ENCODE results near the gene SP1.

DNA sequence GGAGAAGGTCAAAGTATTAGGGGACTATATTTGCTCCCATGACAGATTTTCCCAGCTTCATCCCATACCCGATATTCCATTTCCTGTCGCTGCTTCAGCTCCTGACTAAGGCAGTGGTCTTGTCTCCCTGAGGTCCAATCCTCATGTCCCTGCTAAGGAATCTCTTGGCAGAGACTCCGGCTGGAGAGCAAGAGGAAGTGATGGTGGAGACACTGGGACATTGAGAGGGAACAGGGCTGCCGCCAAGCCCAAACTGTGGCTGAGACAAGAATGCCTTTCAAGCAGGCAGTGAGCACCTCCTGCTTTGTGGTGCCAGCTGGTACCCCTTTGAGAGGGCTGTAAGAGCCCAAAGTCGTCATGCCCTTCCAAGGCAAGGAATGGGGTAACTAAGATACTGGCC is 49.3 kb upstream of the SP1 start:
- no peak for TF ChIP-seq CTCF (IDR thresholded peaks at IDR 0.05)
- TF ChIP-seq POLR2A (IDR thresholded peaks at IDR 0.05) = no peak
- no peak for TF ChIP-seq POLR2AphosphoS5 (IDR thresholded peaks at IDR 0.05)

Measured in suprapubic skin (tissue), 4 donors.